HG02763 (cell line): ENCODE measurements around the gene DPF1.

Experiments
- ATAC-seq: cut with Tn5 transposase; IDR thresholded peaks from one replicate; pipeline ENCODE4 v1.9.1; 2021; ENCODE audit warnings: mild to moderate bottlenecking, moderate library complexity; ENCODE audit not compliant: unreplicated experiment

DPF1 gene

GRCh38 chr19:38201731-38202130, 22.3 kb downstream of the DPF1 start:
- ATAC-seq: no peak

GRCh38 chr19:38199340-38199739, 24.7 kb downstream of the DPF1 start:
- no peak for ATAC-seq

GRCh38 chr19:38197937-38198704, 25.9 kb downstream of the DPF1 start:
- no peak for ATAC-seq

- no peak for ATAC-seq
Measured at GRCh38 chr19:38196948-38197656, 26.9 kb downstream of the DPF1 start.

GRCh38 chr19:38196245-38196837, 27.7 kb downstream of the DPF1 start:
- no peak for ATAC-seq

- no peak for ATAC-seq
Measured at GRCh38 chr19:38195237-38195636, 28.8 kb downstream of the DPF1 start.

- no peak for ATAC-seq
Measured at GRCh38 chr19:38194061-38194701, 29.8 kb downstream of the DPF1 start.

GRCh38 chr19:38193445-38193844, 30.6 kb downstream of the DPF1 start:
- ATAC-seq: no peak

- ATAC-seq: no peak
Measured at GRCh38 chr19:38191747-38192146, 32.3 kb downstream of the DPF1 start.

GRCh38 chr19:38190793-38191192, 33.2 kb downstream of the DPF1 start:
- ATAC-seq: no peak

GRCh38 chr19:38190061-38190460, 34.0 kb downstream of the DPF1 start:
- ATAC-seq: no peak

GRCh38 chr19:38185562-38185961, 38.5 kb downstream of the DPF1 start:
- ATAC-seq: no peak

- ATAC-seq: no peak
Measured at GRCh38 chr19:38184815-38185214, 39.2 kb downstream of the DPF1 start.

- no peak for ATAC-seq
Measured at GRCh38 chr19:38183251-38183897, 40.6 kb downstream of the DPF1 start.

GRCh38 chr19:38182536-38183210, 41.3 kb downstream of the DPF1 start:
- ATAC-seq: no peak

GRCh38 chr19:38180071-38180470, 44.0 kb downstream of the DPF1 start:
- ATAC-seq: no peak

- ATAC-seq: no peak
Measured at GRCh38 chr19:38175422-38175821, 48.6 kb downstream of the DPF1 start.

GRCh38 chr19:38173291-38174041, 50.6 kb downstream of the DPF1 start:
- no peak for ATAC-seq

GRCh38 chr19:38172001-38172400, 52.0 kb downstream of the DPF1 start:
- ATAC-seq: no peak

- ATAC-seq: no peak
Measured at GRCh38 chr19:38170334-38170733, 53.7 kb downstream of the DPF1 start.
